ENCODE measurements around the gene HLA-DMA.

HLA-DMA gene

DNA sequence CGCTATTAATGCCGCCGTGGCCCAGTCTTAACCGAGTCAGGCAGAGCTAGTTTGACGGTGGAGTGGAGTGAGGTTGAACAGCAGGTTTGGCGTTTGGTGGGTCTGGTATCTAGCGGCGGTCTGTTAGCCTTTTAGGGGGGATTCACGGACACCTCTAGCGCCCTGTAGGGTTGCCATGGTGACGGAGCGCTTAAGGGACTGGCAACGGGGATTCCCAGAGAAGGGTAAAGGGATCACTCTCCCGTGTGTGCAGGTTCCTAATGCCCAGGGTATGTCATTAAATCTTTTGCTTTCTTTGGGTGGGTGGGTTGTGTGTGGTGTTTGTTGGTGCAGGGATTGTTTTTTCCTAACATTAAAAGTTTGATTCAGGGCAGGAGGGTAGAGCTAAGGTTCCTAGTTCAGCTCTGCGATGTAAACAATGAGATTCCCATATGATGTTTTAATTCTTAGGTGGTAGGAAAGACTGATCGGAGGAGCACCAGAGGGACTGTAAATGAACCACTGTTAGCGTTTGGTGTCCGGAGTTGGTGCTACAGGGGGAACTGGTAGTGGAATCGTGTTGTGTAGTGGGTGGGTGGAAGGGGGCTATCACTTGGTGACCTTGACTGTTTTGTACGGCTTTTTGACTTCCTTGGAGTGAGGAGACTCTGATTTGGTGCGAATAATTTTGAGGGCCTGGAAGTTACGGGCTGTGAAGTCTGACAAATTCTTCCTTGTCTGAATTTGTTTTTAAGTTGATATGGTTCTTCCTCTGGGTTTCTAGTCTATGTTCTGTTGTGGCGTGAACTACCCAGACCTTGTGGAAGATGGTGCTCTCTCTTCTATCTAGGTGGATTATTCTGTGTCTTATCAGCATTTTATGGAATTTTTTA, 20.5 kb upstream of the HLA-DMA start:
- TF ChIP-seq, protein P1, sequence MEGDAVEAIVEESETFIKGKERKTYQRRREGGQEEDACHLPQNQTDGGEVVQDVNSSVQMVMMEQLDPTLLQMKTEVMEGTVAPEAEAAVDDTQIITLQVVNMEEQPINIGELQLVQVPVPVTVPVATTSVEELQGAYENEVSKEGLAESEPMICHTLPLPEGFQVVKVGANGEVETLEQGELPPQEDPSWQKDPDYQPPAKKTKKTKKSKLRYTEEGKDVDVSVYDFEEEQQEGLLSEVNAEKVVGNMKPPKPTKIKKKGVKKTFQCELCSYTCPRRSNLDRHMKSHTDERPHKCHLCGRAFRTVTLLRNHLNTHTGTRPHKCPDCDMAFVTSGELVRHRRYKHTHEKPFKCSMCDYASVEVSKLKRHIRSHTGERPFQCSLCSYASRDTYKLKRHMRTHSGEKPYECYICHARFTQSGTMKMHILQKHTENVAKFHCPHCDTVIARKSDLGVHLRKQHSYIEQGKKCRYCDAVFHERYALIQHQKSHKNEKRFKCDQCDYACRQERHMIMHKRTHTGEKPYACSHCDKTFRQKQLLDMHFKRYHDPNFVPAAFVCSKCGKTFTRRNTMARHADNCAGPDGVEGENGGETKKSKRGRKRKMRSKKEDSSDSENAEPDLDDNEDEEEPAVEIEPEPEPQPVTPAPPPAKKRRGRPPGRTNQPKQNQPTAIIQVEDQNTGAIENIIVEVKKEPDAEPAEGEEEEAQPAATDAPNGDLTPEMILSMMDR (IDR thresholded peaks at IDR 0.05), result no peak
- Histone ChIP-seq H3K4me3 (ENCODE audit: low read depth in 1 of 2, low read length in 1 of 2) (peak overlapping the region; percentile 96 to 97), H3K36me3 (peaks cover 48% of the 10 kb centered on the region), H3K27ac (peak overlapping the region; percentile 100), H3K9me3 (no peaks in the 10 kb centered on the region), H3K4me1 (ENCODE audit: control insufficient read depth in 1 of 2, insufficient read depth in 1 of 2, low read depth in 1 of 2, low read length in 1 of 2) (peaks cover 50 to 67% of the 10 kb centered on the region in 2 experiments), H3K27me3 (no peaks in the 10 kb centered on the region)

DNA sequence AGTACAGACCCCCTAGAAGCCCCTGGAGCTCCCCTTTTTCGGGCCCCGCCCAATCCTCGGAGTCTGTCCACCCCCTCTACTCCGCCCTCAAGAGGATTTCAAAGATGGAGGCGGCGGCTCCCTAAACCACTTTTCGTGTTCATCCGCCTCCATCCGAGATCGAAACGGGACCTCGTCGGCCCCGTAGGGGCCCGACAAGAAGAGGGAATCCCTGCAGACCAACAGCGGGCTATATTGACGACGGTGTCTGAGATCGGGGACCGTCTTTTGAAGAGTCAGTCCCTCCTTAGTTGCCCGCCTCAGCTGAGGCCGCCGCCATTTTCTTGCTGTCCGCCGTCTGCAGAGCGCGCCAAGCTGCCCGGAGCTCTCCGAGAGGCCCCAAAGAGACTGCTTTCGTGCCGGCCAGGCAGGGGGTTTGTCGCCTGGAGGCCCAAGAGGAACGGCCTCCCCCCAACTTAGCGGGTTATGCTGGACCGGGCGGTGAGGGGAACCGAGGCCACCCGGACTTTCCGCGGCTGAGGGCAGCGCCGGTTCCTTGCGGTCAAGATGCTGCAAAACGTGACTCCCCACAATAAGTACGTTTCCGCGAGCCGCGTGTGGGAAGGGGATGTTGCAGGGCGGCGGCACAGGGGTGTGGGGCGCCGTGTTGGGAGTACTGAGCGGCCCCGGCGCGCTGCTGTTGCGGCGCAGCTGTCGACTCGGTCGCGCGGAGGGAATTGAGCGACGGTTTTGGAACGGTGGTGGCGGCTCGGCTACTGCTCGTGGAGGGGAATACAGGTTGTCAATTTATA, 19.7 kb upstream of the HLA-DMA start:
- Histone ChIP-seq H3K4me1 (ENCODE audit: control insufficient read depth in 1 of 2, insufficient read depth in 1 of 2, low read depth in 1 of 2, low read length in 1 of 2) (peaks cover 53 to 64% of the 10 kb centered on the region in 2 experiments), H3K27ac (peak overlapping the region; percentile 100), H3K27me3 (no peaks in the 10 kb centered on the region), H3K9me3 (no peaks in the 10 kb centered on the region), H3K36me3 (peaks cover 40% of the 10 kb centered on the region), H3K4me3 (ENCODE audit: low read depth in 1 of 2, low read length in 1 of 2) (peak overlapping the region; percentile 96 to 97)
- TF ChIP-seq, protein P1 (IDR thresholded peaks at IDR 0.05), result peak; percentile 10

DNA sequence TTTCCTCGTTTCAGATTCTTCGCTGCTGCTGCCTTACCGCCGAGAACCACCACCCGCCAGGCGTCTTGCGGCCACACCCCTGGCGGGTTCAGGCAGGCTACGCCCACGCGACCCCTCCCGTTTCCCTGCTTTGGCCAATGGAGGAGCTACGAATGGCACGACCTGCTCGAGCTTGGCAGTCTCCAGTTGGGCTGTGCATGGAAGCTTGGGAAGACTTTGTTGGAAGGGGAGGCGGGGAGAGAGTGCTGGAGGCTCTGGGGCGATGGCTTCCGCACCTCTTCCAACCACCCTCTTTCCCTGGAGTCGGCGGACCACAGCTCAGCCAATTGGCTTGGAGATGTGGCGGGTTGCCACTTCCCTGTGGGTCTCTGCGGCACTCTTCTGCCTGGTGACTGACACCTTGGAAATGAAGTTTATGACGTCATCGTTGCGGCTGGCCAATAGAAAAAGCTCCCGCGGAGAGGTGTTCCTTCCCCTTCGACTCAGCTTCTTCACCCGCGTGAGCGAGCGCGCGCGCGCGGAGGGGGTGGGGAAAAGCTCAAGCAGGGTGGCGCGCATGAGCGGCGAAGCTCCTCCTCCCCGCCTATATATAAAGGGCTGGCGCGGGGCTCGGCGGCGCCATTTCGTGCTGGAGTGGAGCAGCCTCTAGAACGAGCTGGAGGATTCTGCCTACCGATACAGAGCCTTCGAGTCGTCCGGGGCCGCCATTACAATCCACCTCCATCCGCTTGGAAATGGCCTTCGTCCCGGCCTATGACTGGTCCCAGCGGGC, 18.9 kb upstream of the HLA-DMA start:
- peak overlapping the region; percentile 100 for H3K27ac ChIP-seq
- TF ChIP-seq, protein P1 (IDR thresholded peaks at IDR 0.05), result peak; percentile 74
- H3K27me3 ChIP-seq, result no peaks in the 10 kb centered on the region
- peaks cover 58 to 65% of the 10 kb centered on the region in 2 experiments for H3K4me1 ChIP-seq (ENCODE audit: control insufficient read depth in 1 of 2, insufficient read depth in 1 of 2, low read depth in 1 of 2, low read length in 1 of 2)
- H3K4me3 ChIP-seq (ENCODE audit: low read depth in 1 of 2, low read length in 1 of 2), result peak overlapping the region; percentile 96 to 97
- H3K9me3 ChIP-seq, result no peaks in the 10 kb centered on the region
- H3K36me3 ChIP-seq, result peaks cover 32% of the 10 kb centered on the region

DNA sequence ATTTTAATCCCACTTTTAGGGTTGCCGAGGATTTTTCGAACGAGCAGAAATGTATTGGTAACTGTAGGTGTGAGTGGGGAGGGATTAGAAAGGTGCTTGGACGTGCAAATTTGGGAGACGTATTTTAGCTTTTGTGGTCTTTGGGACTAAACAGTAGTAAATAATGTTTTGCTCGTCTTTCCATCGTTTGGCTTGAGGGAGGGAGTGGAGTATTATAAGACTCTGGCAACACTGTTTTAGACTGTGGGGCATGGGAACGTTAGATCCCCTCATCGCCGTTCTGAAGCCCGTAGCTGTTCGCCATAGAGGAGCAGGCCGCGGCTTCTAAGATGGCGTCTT, 18.3 kb upstream of the HLA-DMA start:
- Histone ChIP-seq H3K4me1 (ENCODE audit: control insufficient read depth in 1 of 2, insufficient read depth in 1 of 2, low read depth in 1 of 2, low read length in 1 of 2) (peaks cover 52 to 63% of the 10 kb centered on the region in 2 experiments), H3K27ac (peak overlapping the region; percentile 100), H3K9me3 (no peaks in the 10 kb centered on the region), H3K27me3 (no peaks in the 10 kb centered on the region), H3K36me3 (peaks cover 26% of the 10 kb centered on the region), H3K4me3 (ENCODE audit: low read depth in 1 of 2, low read length in 1 of 2) (peak overlapping the region; percentile 96 to 97)
- TF ChIP-seq, protein P1 (IDR thresholded peaks at IDR 0.05), result no peak
